Measurements from ENCODE around the gene TUBA4A.

GRCh38 chr2:219285894-219286425 lies 32.2 kb upstream of the TUBA4A start:
- TF ChIP-seq CTCF (IDR thresholded peaks at IDR 0.05) (no peak), ZFX (IDR thresholded peaks at IDR 0.05; ENCODE audit: borderline replicate concordance) (no peak)
